NB4 (cell line): ENCODE data around the gene TENM4.
"Not testable (repeated sequence)": the region's sequence is repeated elsewhere in the genome, so short reads cannot be mapped to it uniquely, and the experiment has no call there.

Experiments used
- DNase-seq: peaks from one replicate; pipeline ENCODE4 v3.0.0; 2010; ENCODE audit warnings: low read depth
- H3K4me3 ChIP-seq: one replicate; pipeline ENCODE4 v1.5.1; 2011; ENCODE audit warnings: mild to moderate bottlenecking, low read depth, low read length, moderate library complexity
- MYC ChIP-seq: IDR thresholded peaks from 2 replicates; pipeline ENCODE4 v1.6.1; 2011; ENCODE audit warnings: low read depth, low read length
- POLR2A ChIP-seq: IDR thresholded peaks from 2 replicates; pipeline ENCODE4 v1.6.1; 2011; ENCODE audit warnings: mild to moderate bottlenecking; ENCODE audit not compliant: insufficient read length; ENCODE audit errors: extremely low read depth
- TF ChIP-seq, protein P1 (sequence below): IDR thresholded peaks from one replicate; pipeline ENCODE4 v1.5.1; 2012; ENCODE audit warnings: low read depth, low read length
- TF ChIP-seq, protein P2 (sequence below): IDR thresholded peaks from 2 replicates; pipeline ENCODE4 v1.6.1; 2011; ENCODE audit warnings: low read depth, low read length

TENM4 gene

DNA sequence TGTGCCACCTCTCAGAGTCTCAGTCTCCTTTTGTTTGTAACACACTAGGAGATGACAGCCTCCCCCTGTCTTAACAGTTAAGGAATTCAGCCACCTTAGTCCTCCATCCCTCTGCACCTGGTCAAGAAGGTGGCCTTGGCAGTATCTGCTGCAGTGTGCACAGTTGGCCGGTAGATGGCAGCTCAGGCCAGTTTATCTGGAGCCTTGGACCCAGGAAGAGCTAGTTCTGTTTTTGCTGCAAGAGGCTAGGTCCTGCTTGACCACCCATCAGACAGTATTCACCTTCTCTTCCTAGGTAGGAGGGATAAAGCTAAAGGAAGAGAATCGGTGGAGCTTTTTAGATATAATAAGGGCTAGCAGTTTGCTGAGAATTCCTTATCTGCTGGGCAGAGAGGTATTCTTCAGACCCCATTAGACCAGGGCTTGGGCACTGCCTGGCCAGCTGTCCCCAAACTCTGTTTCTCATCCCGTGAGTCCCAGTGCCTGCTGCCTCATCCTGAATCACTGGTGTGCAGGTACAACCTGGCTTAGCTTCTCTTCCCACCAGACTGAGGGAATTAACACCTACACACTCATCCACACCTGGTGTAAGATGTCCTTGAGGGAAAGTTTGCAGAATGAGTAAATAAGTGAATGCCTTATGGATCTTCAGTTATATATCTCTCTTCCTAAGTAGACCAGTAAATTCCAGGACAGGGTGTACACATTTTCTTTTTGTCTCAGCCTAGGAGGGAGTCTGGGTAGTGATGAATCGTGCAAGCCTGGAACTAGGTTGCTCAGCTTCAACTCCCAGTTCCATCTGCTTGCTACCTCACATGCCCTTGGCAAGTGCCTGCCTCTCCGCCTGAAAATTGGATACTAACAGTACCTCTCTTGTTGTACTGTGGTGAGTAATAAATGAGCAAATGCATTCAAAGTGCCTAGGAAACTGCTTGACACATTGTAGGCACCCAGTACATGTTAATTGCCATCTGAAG is 795.3 kb downstream of the TENM4 start:
- TF ChIP-seq, protein P1, sequence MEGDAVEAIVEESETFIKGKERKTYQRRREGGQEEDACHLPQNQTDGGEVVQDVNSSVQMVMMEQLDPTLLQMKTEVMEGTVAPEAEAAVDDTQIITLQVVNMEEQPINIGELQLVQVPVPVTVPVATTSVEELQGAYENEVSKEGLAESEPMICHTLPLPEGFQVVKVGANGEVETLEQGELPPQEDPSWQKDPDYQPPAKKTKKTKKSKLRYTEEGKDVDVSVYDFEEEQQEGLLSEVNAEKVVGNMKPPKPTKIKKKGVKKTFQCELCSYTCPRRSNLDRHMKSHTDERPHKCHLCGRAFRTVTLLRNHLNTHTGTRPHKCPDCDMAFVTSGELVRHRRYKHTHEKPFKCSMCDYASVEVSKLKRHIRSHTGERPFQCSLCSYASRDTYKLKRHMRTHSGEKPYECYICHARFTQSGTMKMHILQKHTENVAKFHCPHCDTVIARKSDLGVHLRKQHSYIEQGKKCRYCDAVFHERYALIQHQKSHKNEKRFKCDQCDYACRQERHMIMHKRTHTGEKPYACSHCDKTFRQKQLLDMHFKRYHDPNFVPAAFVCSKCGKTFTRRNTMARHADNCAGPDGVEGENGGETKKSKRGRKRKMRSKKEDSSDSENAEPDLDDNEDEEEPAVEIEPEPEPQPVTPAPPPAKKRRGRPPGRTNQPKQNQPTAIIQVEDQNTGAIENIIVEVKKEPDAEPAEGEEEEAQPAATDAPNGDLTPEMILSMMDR: peak; percentile 97
- TF ChIP-seq MYC: no peak
- TF ChIP-seq, protein P2, sequence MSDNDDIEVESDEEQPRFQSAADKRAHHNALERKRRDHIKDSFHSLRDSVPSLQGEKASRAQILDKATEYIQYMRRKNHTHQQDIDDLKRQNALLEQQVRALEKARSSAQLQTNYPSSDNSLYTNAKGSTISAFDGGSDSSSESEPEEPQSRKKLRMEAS: no peak
- no peak overlapping the region for H3K4me3 ChIP-seq
- peak; percentile 76 for DNase-seq

DNA sequence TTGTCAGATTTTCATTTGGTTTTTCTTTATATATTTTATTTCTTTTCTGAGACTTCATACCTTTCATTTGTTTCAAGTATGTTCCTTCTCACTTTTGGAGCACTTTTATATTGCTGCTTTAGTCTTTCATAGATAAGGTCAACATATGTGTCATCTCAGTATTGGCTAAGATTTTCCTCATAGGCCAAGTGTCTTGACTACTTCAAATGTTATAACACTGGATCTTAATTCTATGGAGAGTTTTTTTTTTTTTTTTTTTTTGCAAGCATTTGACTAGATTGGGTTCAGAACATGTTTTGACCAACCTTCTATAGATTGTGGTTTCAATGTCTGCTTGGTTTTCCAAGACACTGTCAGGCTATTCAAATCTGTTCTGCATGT is 797.2 kb downstream of the TENM4 start:
- no peak overlapping the region for H3K4me3 ChIP-seq
- no peak for DNase-seq

GRCh38 chr11:78642979-78643675 is 797.7 kb downstream of the TENM4 start:
- H3K4me3 ChIP-seq: no peak overlapping the region
- TF ChIP-seq, protein P1: no peak
- no peak for TF ChIP-seq POLR2A
- TF ChIP-seq, protein P2: no peak
- no peak for TF ChIP-seq MYC
- DNase-seq: no peak

More for the DNA sequence above, 797.2 kb downstream of the TENM4 start:
- TF ChIP-seq, protein P2: no peak
- TF ChIP-seq MYC (no peak), POLR2A (no peak)

GRCh38 chr11:78641541-78641940 is 799.3 kb downstream of the TENM4 start:
- TF ChIP-seq, protein P1: no peak
- TF ChIP-seq MYC: no peak
- no peak for TF ChIP-seq POLR2A
- no peak for DNase-seq

GRCh38 chr11:78638704-78639380 is 802.0 kb downstream of the TENM4 start:
- TF ChIP-seq MYC: no peak
- TF ChIP-seq, protein P1: no peak
- TF ChIP-seq POLR2A: no peak
- TF ChIP-seq, protein P2: no peak
- H3K4me3 ChIP-seq: no peak overlapping the region
- DNase-seq: no peak

More at GRCh38 chr11:78641541-78641940, 799.3 kb downstream of the TENM4 start:
- H3K4me3 ChIP-seq: no peak overlapping the region

DNA sequence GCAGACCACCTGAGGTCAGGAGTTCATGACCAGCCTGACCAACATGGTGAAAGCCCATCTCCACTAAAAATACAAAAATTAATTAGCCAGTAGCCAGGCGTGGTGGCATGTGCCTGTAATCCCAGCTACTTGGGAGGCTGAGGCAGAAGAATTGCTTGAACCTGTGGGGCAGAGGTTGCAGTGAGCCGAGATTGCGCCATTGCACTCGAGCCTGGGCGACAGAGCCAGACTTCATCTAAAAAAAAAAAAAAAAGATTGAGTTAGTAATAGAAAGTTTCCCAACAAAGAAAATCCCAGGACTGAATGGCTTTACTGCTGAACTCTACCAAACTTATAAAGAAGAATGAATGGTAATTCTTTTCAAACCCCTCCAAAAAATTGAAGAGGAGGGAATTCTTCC is 803.3 kb downstream of the TENM4 start:
- not testable (repeated sequence) for H3K4me3 ChIP-seq, DNase-seq
